Caco-2 (cell line): ENCODE data around the gene ACADVL. TPM values are rescaled to one million over a fixed set of nuclear protein-coding genes. Genes with fewer than 3 reads are reported as not detected.
A peak's percentile ranks its signal among the peaks of the same experiment; 100 is the strongest.

Source experiments
- BruUV-seq: library from RNA; stranded (reverse); fragments of 400-500 nt; replicated peaks from 2 replicates; lab custom pipeline; 2021; lab: Mats Ljungman, UMichigan
- CTCF ChIA-PET: fragments of 300-600 bp; sonication (Branson Sonifier 250); formaldehyde crosslinking; loops from one replicate; lab custom pipeline; 2022; ENCODE audit warnings: antibody characterized with exemption; lab: Charles Lee
- POLR2A ChIA-PET: fragments of 300-600 bp; sonication (Branson Sonifier 250); formaldehyde crosslinking; loops from one replicate; lab custom pipeline; 2022; ENCODE audit warnings: antibody characterized with exemption; lab: Charles Lee
- DNase-seq, 2 experiments: peaks; one replicate each; pipeline versions ENCODE4 v3.0.0 to v3.0.0-alpha.2; 2020 to 2022
- H3K27me3 ChIP-seq: replicated peaks from 2 replicates; pipeline ENCODE4 v1.6.0; 2011; ENCODE audit warnings: low read length; ENCODE audit not compliant: control insufficient read depth, insufficient read depth
- H3K36me3 ChIP-seq: 2 replicates; pipeline ENCODE4 v1.5.1; 2011; ENCODE audit warnings: low read length; ENCODE audit not compliant: control insufficient read depth, insufficient read depth
- H3K4me1 ChIP-seq: fragments of 250-450 bp; sonication (Bioruptor Pico); 2 replicates; pipeline ENCODE4 v1.5.1; 2020; ENCODE audit warnings: mild to moderate bottlenecking
- H3K4me3 ChIP-seq: 2 replicates; pipeline ENCODE4 v1.5.1; 2011; ENCODE audit warnings: low read depth, mild to moderate bottlenecking, control low read depth, low read length
- H3K9me3 ChIP-seq: fragments of 250-450 bp; sonication (Bioruptor Pico); 2 replicates; pipeline ENCODE4 v1.5.1; 2020; ENCODE audit warnings: mild to moderate bottlenecking, moderate library complexity
- H3K27ac Mint-ChIP-seq: one replicate; pipeline ENCODE4 v1.8.0; 2022; ENCODE audit warnings: mixed read lengths; ENCODE audit not compliant: unreplicated experiment
- H3K27me3 Mint-ChIP-seq: one replicate; pipeline ENCODE4 v1.8.0; 2022; ENCODE audit warnings: mixed read lengths; ENCODE audit not compliant: insufficient read depth, unreplicated experiment
- H3K36me3 Mint-ChIP-seq: one replicate; pipeline ENCODE4 v1.8.0; 2022; ENCODE audit warnings: mild to moderate bottlenecking, mixed read lengths; ENCODE audit not compliant: insufficient read depth, unreplicated experiment
- H3K4me1 Mint-ChIP-seq: one replicate; pipeline ENCODE4 v1.8.0; 2022; ENCODE audit warnings: low read depth, mixed read lengths; ENCODE audit not compliant: unreplicated experiment
- H3K4me3 Mint-ChIP-seq: one replicate; pipeline ENCODE4 v1.8.0; 2022; ENCODE audit warnings: mild to moderate bottlenecking, moderate library complexity, mixed read lengths; ENCODE audit not compliant: unreplicated experiment
- H3K9me3 Mint-ChIP-seq: one replicate; pipeline ENCODE4 v1.8.0; 2022; ENCODE audit warnings: mixed read lengths; ENCODE audit not compliant: unreplicated experiment
- CTCF ChIP-seq, 2 experiments: fragments of 200-600 bp in 1 of 2; IDR thresholded peaks; 1 replicate in 1 of 2; 2 replicates in 1 of 2; pipeline versions ENCODE4 v1.5.1 to v1.8.0; 2011 to 2022; ENCODE audit warnings: antibody characterized with exemption in 1 of 2, control low read depth in 1 of 2, inconsistent platforms in 1 of 2, low read depth in 1 of 2, low read length in 1 of 2, mild to moderate bottlenecking in 1 of 2, moderate library complexity in 1 of 2; ENCODE audit not compliant: insufficient read depth in 1 of 2, severe bottlenecking in 1 of 2, unreplicated experiment in 1 of 2
- intact Hi-C: fragments of 100-400 bp; cut with micrococcal nuclease; formaldehyde crosslinking; loops from one replicate; pipeline ENCODE4 v1.10.0; 2022; ENCODE audit not compliant: unreplicated experiment
- microRNA-seq: library from miRNA; unstranded; fragments of <30 nt; microRNA quantifications from one replicate; pipeline ENCODE4 v1.2.0, GENCODE V29; 2022
- total RNA-seq: library from RNA; stranded (reverse); gene quantifications from 2 replicates; pipeline ENCODE4 v1.2.3, GENCODE V29; 2022

Gene ACADVL
- total RNA-seq, 1 experiment from 2014 or later, result 133 TPM

- no peak overlapping the region for H3K4me3 Mint-ChIP-seq
- no peak for DNase-seq
- CTCF ChIA-PET, result interaction anchor here (0.8 kb wide), 1 partner anchor 221 kb away, joined by 3 read pairs; no protein-coding TSS in a partner anchor
- H3K27me3 Mint-ChIP-seq, result no peaks in the 10 kb centered on the region
- POLR2A ChIA-PET, result no interaction called here
- no peaks in the 10 kb centered on the region for H3K36me3 ChIP-seq
- no peaks in the 10 kb centered on the region for H3K27me3 ChIP-seq
- peaks cover 5% of the 10 kb centered on the region; the same call in 1 of the 2 replicates for H3K4me1 ChIP-seq
- H3K4me1 Mint-ChIP-seq, result peaks cover 9% of the 10 kb centered on the region
- H3K27ac Mint-ChIP-seq, result no peak overlapping the region
- intact Hi-C loops, result no loop called here
- peaks cover 21% of the 10 kb centered on the region for H3K36me3 Mint-ChIP-seq
- no peaks in the 10 kb centered on the region for H3K9me3 Mint-ChIP-seq
- no peaks in the 10 kb centered on the region for H3K9me3 ChIP-seq
- TF ChIP-seq CTCF (IDR thresholded peaks at IDR 0.05; ENCODE audit: insufficient read depth in 1 of 2, low read depth in 1 of 2, low read length in 1 of 2, severe bottlenecking in 1 of 2, unreplicated experiment in 1 of 2), result no peak
- H3K4me3 ChIP-seq, result no peak overlapping the region
- BruUV-seq, result no TSS peak
Observed at GRCh38 chr17:7266784-7267183, 47.0 kb downstream of the ACADVL start.

Small RNAs within 50 kb of the gene (microRNA-seq; reads per million reads assigned to microRNA genes)
- gene MIR324, result 1,367 reads per million, percentile 90 among the genes with 10 or more reads in this experiment

Other genes with a start within 250 kb of the ACADVL start
- not detected in 2 replicates for gene ALOX12, start 223.9 kb upstream of the ACADVL start, total RNA-seq
- 61.9 and 63.0 TPM in 2 replicates for gene RNASEK, start 207.3 kb upstream of the ACADVL start, total RNA-seq
- gene BCL6B, start 196.9 kb upstream of the ACADVL start, total RNA-seq, result not detected in 2 replicates
- gene SLC16A13, start 183.9 kb upstream of the ACADVL start, total RNA-seq, result 7.1 and 8.7 TPM in 2 replicates
- 0.35 and 0.43 TPM in 2 replicates for gene SLC16A11, start 175.8 kb upstream of the ACADVL start, total RNA-seq
- not detected in 2 replicates for gene CLEC10A, start 139.7 kb upstream of the ACADVL start, total RNA-seq
- gene ASGR2, start 105.1 kb upstream of the ACADVL start, total RNA-seq, result 12.8 and 14.3 TPM in 2 replicates
- gene ASGR1, start 40.6 kb upstream of the ACADVL start, total RNA-seq, result 8.3 and 9.2 TPM in 2 replicates
- gene DLG4, start 102 bp upstream of the ACADVL start, total RNA-seq, result 0.98 and 1.8 TPM in 2 replicates
- 38.3 and 41.3 TPM in 2 replicates for gene DVL2, start 14.6 kb downstream of the ACADVL start, total RNA-seq
- 20.5 and 20.6 TPM in 2 replicates for gene PHF23, start 19.5 kb downstream of the ACADVL start, total RNA-seq
- 129 and 140 TPM in 2 replicates for gene GABARAP, start 22.5 kb downstream of the ACADVL start, total RNA-seq
- 68.6 and 71.1 TPM in 2 replicates for gene CTDNEP1, start 31.8 kb downstream of the ACADVL start, total RNA-seq
- 43.2 and 43.3 TPM in 2 replicates for gene ELP5, start 32.3 kb downstream of the ACADVL start, total RNA-seq
- 111 and 115 TPM in 2 replicates for gene CLDN7, start 42.5 kb downstream of the ACADVL start, total RNA-seq
- gene SLC2A4, start 61.8 kb downstream of the ACADVL start, total RNA-seq, result 0.35 and 0.88 TPM in 2 replicates
- gene YBX2, start 74.7 kb downstream of the ACADVL start, total RNA-seq, result 21.1 and 27.6 TPM in 2 replicates
- gene EIF5A, start 87.7 kb downstream of the ACADVL start, total RNA-seq, result 345 and 388 TPM in 2 replicates
- 36.0 and 39.2 TPM in 2 replicates for gene GPS2, start 95.4 kb downstream of the ACADVL start, total RNA-seq
- 29.5 and 31.1 TPM in 2 replicates for gene NEURL4, start 109.4 kb downstream of the ACADVL start, total RNA-seq
- 1.6 TPM in 1 of 2 replicates, not detected in the other for gene ACAP1, start 116.6 kb downstream of the ACADVL start, total RNA-seq
- 5.1 and 5.4 TPM in 2 replicates for gene KCTD11, start 132.2 kb downstream of the ACADVL start, total RNA-seq
- gene TMEM95, start 135.2 kb downstream of the ACADVL start, total RNA-seq, result not detected in 2 replicates
- gene TNK1, start 161.2 kb downstream of the ACADVL start, total RNA-seq, result 6.1 and 6.4 TPM in 2 replicates
- 12.7 and 14.5 TPM in 2 replicates for gene PLSCR3, start 174.6 kb downstream of the ACADVL start, total RNA-seq
- gene TMEM256, start 184.2 kb downstream of the ACADVL start, total RNA-seq, result 40.2 and 41.3 TPM in 2 replicates
- gene NLGN2, start 187.9 kb downstream of the ACADVL start, total RNA-seq, result 12.6 and 16.1 TPM in 2 replicates
- gene SPEM1, start 200.4 kb downstream of the ACADVL start, total RNA-seq, result 0.52 TPM in 1 of 2 replicates, not detected in the other
- gene SPEM2, start 205.7 kb downstream of the ACADVL start, total RNA-seq, result not detected in 2 replicates
- not detected in 2 replicates for gene SPEM3, start 208.9 kb downstream of the ACADVL start, total RNA-seq
- 2.9 and 3.7 TPM in 2 replicates for gene TMEM102, start 215.5 kb downstream of the ACADVL start, total RNA-seq
- 0.91 and 1.3 TPM in 2 replicates for gene FGF11, start 219.6 kb downstream of the ACADVL start, total RNA-seq
- 1.7 and 2.6 TPM in 2 replicates for gene CHRNB1, start 225.1 kb downstream of the ACADVL start, total RNA-seq